ENCODE measurements around the gene RSRC1.
A peak's percentile ranks its signal among the peaks of the same experiment; 100 is the strongest.

Gene RSRC1

GRCh38 chr3:158560979-158561378 lies 451.1 kb downstream of the RSRC1 start:
- TF ChIP-seq POLR2A (IDR thresholded peaks at IDR 0.05; ENCODE audit: low read depth, low read length) = no peak
- TF ChIP-seq TAF1 (IDR thresholded peaks at IDR 0.05; ENCODE audit: borderline replicate concordance, low read depth, low read length) = no peak
- no peak for TF ChIP-seq POLR2AphosphoS5 (IDR thresholded peaks at IDR 0.05; ENCODE audit: low read depth, low read length)
- peak; percentile 9 for FAIRE-seq
- no peak for DNase-seq (ENCODE audit: insufficient read length)

DNA sequence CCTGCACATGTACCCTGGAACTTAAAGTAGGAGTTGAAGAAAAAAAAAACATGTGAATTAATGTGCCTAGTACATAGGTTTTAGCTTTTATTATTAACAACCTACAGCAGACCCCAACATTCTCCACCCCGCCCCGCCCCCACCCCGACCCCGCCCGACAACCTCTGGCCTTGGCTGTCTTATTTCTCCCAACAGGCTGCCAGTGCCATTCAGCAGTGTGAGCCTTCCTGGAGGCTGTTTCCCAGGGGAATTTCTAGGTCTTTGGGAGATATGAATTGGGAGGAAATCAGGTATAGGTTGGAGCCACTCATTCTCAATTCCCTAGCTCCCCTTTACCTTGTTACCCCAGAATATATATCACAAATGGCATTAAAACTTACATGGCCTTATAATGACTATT lies 452.8 kb downstream of the RSRC1 start:
- FAIRE-seq = no peak
- TF ChIP-seq TAF1 (IDR thresholded peaks at IDR 0.05; ENCODE audit: borderline replicate concordance, low read depth, low read length) (no peak), POLR2A (IDR thresholded peaks at IDR 0.05; ENCODE audit: low read depth, low read length) (no peak), POLR2AphosphoS5 (IDR thresholded peaks at IDR 0.05; ENCODE audit: low read depth, low read length) (no peak)
- DNase-seq (ENCODE audit: insufficient read length) = no peak

- FAIRE-seq (no peak), DNase-seq (ENCODE audit: insufficient read length) (no peak)
- TF ChIP-seq POLR2A (IDR thresholded peaks at IDR 0.05; ENCODE audit: low read depth, low read length) (no peak), POLR2AphosphoS5 (IDR thresholded peaks at IDR 0.05; ENCODE audit: low read depth, low read length) (no peak), TAF1 (IDR thresholded peaks at IDR 0.05; ENCODE audit: borderline replicate concordance, low read depth, low read length) (no peak)
Measured at GRCh38 chr3:158563076-158563475, 453.2 kb downstream of the RSRC1 start.

DNA sequence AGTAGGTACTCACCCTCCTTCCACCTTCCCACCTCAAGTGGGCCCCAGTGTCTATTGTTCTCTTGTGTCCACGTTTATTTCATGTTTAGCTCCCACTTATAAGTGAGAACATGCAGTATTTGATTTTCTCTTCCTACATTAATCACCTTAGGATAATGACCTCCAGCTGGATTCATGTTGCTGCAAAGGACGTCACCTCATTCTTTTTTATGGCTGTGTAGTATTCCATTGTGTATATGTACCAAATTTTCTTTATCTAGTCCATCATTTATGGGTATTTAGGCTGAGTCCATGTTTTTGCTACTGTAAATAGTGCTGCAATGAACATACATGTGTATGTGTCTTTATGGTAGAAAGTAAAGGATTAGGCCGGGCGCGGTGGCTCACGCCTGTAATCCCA lies 455.2 kb downstream of the RSRC1 start:
- no peak for FAIRE-seq
- no peak for DNase-seq (ENCODE audit: insufficient read length)
- TF ChIP-seq POLR2AphosphoS5 (IDR thresholded peaks at IDR 0.05; ENCODE audit: low read depth, low read length) (no peak), TAF1 (IDR thresholded peaks at IDR 0.05; ENCODE audit: borderline replicate concordance, low read depth, low read length) (no peak), POLR2A (IDR thresholded peaks at IDR 0.05; ENCODE audit: low read depth, low read length) (no peak)

DNA sequence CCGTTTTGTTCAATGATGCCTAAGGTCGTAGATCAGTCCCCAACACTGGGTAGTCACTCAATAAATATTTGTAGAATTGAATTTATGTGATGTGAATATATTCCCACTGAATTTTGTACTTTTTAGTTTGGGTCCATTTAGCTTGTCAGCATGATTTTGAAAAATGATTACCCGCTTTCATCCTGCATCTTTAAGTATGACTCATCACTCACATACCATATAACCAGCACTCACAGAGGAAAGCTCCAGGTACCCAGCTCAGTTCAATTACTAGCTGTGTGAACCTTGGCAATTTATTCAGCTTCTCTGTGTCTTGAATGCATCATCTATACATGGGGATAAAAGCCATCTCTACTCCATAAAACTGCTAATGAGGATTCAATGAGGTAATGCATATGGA lies 458.9 kb downstream of the RSRC1 start:
- no peak for FAIRE-seq

GRCh38 chr3:158569794-158570193 lies 459.9 kb downstream of the RSRC1 start:
- no peak for DNase-seq (ENCODE audit: insufficient read length)
- TF ChIP-seq TAF1 (IDR thresholded peaks at IDR 0.05; ENCODE audit: borderline replicate concordance, low read depth, low read length) = no peak
- TF ChIP-seq POLR2A (IDR thresholded peaks at IDR 0.05; ENCODE audit: low read depth, low read length) = no peak
- no peak for TF ChIP-seq POLR2AphosphoS5 (IDR thresholded peaks at IDR 0.05; ENCODE audit: low read depth, low read length)
- no peak for FAIRE-seq

More for the DNA sequence above, 458.9 kb downstream of the RSRC1 start:
- DNase-seq (ENCODE audit: insufficient read length) = no peak
- TF ChIP-seq POLR2AphosphoS5 (IDR thresholded peaks at IDR 0.05; ENCODE audit: low read depth, low read length) = no peak
- TF ChIP-seq POLR2A (IDR thresholded peaks at IDR 0.05; ENCODE audit: low read depth, low read length) = no peak
- TF ChIP-seq TAF1 (IDR thresholded peaks at IDR 0.05; ENCODE audit: borderline replicate concordance, low read depth, low read length) = no peak

DNA sequence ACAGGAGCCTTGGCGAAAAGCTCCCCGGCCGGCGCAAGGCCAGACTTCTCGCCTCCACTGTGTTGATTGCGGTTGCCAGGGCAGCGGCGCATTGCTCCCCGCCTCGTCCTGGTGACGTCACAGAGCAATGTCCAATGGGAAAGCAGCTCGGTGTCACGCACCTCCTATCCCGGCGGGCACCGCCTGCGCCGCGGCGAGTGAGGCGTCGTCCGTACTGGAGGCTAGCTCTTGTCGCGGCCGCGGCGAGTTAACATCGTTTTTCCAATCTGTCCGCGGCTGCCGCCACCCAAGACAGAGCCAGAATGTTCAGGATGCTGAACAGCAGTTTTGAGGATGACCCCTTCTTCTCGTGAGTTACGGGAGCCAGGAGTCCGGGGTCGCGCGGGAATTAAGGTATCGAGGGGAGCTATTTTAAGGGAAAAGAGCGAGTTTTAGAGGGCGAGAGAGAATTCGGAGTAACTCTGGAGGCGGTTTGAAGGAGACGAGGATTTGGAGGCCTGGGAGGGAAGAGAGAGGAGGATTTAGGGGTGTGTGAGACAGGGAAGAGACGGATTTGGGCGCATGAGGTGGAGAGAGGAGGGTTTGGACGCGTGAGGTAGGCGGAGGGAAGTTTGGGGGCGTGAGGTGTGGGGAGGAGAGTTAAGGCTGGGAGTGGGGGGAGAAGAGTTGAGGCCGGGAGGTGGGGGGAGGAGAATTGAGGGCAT lies 461.3 kb downstream of the RSRC1 start, which contains the start of gene MLF1:
MLF1 (plus strand) TSS at position 196 of the 704 bp plus-strand sequence; CDS start at position 303, 107 bp downstream.
- DNase-seq (ENCODE audit: insufficient read length) = peak; percentile 54
- TF ChIP-seq POLR2AphosphoS5 (IDR thresholded peaks at IDR 0.05; ENCODE audit: low read depth, low read length) (no peak), TAF1 (IDR thresholded peaks at IDR 0.05; ENCODE audit: borderline replicate concordance, low read depth, low read length) (no peak), POLR2A (IDR thresholded peaks at IDR 0.05; ENCODE audit: low read depth, low read length) (no peak)
- FAIRE-seq = peak; percentile 58

DNA sequence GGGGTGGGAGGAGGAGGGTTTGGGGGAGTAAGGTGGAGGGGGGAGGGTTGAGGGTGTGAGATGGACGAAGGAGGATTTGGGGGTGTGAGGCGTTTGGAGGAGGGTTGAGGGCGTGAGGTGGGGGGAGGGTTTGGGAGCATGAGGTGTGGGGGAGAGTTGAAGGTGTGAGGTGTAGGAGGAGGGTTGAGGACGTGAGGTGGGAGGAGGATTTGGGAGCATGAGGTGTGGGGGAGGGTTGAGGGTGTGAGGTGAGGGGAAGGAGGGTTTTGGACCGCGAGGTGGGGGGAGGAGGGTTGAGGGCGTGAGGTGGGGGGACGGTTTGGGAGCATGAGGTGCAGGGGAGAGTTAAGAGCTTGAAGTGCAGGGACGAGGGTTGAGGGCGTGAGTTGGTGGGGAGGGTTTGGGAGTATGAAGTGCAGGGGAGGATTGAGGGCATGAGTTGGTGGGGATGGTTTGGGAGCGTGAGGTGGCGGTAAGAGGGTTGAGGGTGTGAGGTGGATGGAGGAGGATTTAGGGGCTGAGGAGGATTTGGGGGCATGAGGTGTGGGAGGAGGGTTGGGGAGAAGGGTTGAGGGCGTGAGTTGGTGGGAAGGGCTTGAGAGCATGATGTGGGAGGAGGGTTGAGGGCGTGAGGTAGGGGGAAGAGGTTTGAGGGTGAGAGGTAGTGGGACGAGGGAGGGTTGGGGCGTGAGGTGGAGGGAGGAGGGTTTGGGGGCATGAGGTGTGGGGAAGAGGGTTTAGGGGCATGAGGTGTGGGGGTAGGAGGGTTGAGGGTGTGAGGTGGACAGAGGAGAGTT lies 462.3 kb downstream of the RSRC1 start:
- DNase-seq (ENCODE audit: insufficient read length) (no peak), FAIRE-seq (no peak)

GRCh38 chr3:158572766-158573060 lies 462.8 kb downstream of the RSRC1 start:
- TF ChIP-seq TAF1 (IDR thresholded peaks at IDR 0.05; ENCODE audit: borderline replicate concordance, low read depth, low read length) (no peak), POLR2A (IDR thresholded peaks at IDR 0.05; ENCODE audit: low read depth, low read length) (no peak), POLR2AphosphoS5 (IDR thresholded peaks at IDR 0.05; ENCODE audit: low read depth, low read length) (no peak)
- no peak for DNase-seq (ENCODE audit: insufficient read length)
- no peak for FAIRE-seq

More for the DNA sequence above, 462.3 kb downstream of the RSRC1 start:
- TF ChIP-seq POLR2AphosphoS5 (IDR thresholded peaks at IDR 0.05; ENCODE audit: low read depth, low read length) = no peak
- TF ChIP-seq POLR2A (IDR thresholded peaks at IDR 0.05; ENCODE audit: low read depth, low read length) = no peak
- no peak for TF ChIP-seq TAF1 (IDR thresholded peaks at IDR 0.05; ENCODE audit: borderline replicate concordance, low read depth, low read length)

DNA sequence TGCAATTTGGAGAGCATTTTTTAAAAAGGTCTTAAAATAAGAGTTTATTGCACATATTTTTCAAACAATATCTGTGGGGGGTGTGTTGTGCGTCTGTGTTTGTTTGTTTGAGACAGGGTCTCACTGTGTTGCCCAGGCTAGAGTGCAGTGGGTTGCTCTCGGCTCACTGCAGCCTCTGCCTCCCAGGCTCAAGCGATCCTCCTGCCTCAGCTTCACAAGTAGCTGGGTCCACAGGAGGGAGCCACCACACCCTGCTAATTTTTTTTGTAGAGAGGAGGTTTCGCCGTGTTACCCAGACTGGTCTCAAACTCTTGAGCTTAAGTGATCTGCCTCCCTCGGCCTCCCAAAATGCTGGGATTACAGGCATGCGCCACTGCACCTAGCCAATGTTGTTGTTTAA lies 463.8 kb downstream of the RSRC1 start:
- DNase-seq (ENCODE audit: insufficient read length) (no peak), FAIRE-seq (no peak)
- no peak for TF ChIP-seq POLR2AphosphoS5 (IDR thresholded peaks at IDR 0.05; ENCODE audit: low read depth, low read length)
- TF ChIP-seq TAF1 (IDR thresholded peaks at IDR 0.05; ENCODE audit: borderline replicate concordance, low read depth, low read length) = no peak
- no peak for TF ChIP-seq POLR2A (IDR thresholded peaks at IDR 0.05; ENCODE audit: low read depth, low read length)

GRCh38 chr3:158574646-158575045 lies 464.8 kb downstream of the RSRC1 start:
- FAIRE-seq = no peak
- DNase-seq (ENCODE audit: insufficient read length) = no peak
- TF ChIP-seq POLR2A (IDR thresholded peaks at IDR 0.05; ENCODE audit: low read depth, low read length) = no peak
- no peak for TF ChIP-seq POLR2AphosphoS5 (IDR thresholded peaks at IDR 0.05; ENCODE audit: low read depth, low read length)
- TF ChIP-seq TAF1 (IDR thresholded peaks at IDR 0.05; ENCODE audit: borderline replicate concordance, low read depth, low read length) = no peak

DNA sequence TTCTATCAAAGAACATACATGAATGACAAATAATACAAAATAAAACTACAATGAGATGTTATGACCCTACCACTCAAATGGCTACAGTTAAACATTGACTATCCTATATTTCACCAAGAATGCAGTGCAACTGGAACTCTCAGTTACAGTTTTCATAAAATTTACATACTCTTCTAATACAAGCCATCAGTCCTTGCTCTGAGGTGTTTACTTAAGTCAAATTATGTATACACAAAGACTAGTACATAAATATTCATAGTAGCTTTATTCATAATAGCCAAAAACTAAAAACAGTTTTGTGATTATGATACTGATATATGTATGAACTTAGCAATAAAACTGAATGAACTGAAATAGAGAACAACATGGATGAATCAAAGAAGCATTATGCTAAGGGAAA lies 480.3 kb downstream of the RSRC1 start:
- DNase-seq (ENCODE audit: insufficient read length) (no peak), FAIRE-seq (peak; percentile 9)

More for the DNA sequence above, 480.3 kb downstream of the RSRC1 start:
- TF ChIP-seq TAF1 (IDR thresholded peaks at IDR 0.05; ENCODE audit: borderline replicate concordance, low read depth, low read length) (no peak), POLR2AphosphoS5 (IDR thresholded peaks at IDR 0.05; ENCODE audit: low read depth, low read length) (no peak), POLR2A (IDR thresholded peaks at IDR 0.05; ENCODE audit: low read depth, low read length) (no peak)

All from GM12892 (cell line).